HL-60 (cell line): Measurements from ENCODE around the gene FASTKD3.

Source experiments
- GABPA ChIP-seq: IDR thresholded peaks from 2 replicates; pipeline ENCODE4 v1.6.1; 2012; ENCODE audit warnings: low read depth
- REST ChIP-seq: IDR thresholded peaks from 2 replicates; pipeline ENCODE4 v1.6.1; 2012; ENCODE audit warnings: low read depth; ENCODE audit not compliant: insufficient replicate concordance
- TF ChIP-seq, protein P1 (sequence below): IDR thresholded peaks from one replicate; pipeline ENCODE4 v1.5.1; 2011; ENCODE audit warnings: low read length, control low read depth, inconsistent platforms; ENCODE audit not compliant: insufficient read depth

DNA sequence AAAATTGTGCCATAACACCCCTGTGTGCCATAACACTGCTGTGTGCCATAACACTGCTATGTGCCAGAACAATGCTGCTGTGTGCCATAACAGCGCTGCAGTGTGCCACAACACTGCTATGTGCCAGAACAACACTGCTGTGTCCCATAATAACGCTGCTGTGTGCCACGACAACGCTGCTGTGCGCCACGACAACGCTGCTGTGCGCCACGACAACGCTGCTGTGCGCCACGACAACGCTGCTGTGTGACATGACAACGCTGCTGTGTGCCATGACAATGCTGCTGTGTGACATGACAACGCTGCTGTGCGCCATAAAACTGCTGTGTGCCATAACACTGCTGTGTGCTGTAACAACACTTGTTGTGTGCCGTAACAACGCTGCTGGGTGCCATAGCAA lies 43.8 kb downstream of the FASTKD3 start:
- no peak for TF ChIP-seq GABPA
- TF ChIP-seq, protein P1, sequence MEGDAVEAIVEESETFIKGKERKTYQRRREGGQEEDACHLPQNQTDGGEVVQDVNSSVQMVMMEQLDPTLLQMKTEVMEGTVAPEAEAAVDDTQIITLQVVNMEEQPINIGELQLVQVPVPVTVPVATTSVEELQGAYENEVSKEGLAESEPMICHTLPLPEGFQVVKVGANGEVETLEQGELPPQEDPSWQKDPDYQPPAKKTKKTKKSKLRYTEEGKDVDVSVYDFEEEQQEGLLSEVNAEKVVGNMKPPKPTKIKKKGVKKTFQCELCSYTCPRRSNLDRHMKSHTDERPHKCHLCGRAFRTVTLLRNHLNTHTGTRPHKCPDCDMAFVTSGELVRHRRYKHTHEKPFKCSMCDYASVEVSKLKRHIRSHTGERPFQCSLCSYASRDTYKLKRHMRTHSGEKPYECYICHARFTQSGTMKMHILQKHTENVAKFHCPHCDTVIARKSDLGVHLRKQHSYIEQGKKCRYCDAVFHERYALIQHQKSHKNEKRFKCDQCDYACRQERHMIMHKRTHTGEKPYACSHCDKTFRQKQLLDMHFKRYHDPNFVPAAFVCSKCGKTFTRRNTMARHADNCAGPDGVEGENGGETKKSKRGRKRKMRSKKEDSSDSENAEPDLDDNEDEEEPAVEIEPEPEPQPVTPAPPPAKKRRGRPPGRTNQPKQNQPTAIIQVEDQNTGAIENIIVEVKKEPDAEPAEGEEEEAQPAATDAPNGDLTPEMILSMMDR: no peak
- no peak for TF ChIP-seq REST
